Activated CD4-positive, alpha-beta T cell treated with anti-CD3 and anti-CD28 coated beads, Interleukin-2, Interleukin-6, amounts not matched to agents 100 ng/mL and 50 ng/mL, durations not matched to agents 16 hours and 8 hours (primary cell): ENCODE measurements around the gene CARS1.
A peak's percentile ranks its signal among the peaks of the same experiment; 100 is the strongest.

Experiments
- DNase-seq: peaks from one replicate; pipeline ENCODE4 v3.0.0-alpha.2; 2020

Gene CARS1

DNA sequence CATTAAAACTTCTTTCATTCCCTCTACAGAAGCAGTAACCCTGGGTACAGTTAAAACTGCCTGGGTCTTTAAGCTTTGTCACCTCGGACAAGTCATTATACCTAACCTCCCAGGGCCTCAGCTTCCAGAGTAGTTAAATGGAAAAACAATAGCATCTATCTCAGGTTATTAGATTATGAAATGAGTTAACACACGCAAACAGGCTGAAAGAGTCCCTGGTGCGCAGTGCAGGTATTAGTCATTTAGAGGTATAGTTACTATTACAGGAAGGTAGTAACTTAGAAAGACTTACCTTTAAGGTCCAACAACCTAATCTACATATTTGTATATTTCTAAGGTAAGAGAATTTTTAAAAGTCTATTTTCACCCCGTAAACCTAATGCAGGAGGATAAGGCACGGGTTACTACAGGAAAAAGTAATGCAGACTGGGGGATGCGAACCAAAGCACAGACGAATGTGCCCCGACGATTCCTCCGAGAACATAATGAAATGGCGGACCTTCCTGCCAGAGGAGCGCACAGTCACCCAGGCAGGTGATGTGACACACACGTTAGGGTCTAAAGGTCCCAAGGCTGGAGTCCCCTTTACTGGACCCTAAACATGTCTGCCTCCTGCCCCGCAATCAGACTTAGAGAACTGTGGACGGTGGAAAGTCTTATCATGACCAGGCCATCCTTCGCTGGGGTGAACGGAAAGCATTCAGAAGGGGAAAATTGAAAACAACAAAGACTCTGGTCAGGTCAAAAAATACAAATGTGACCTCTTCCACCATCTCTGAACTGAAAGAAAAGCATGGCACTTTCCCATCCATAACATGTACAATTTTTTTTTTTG is 66.4 kb downstream of the CARS1 start:
- DNase-seq = peak; percentile 66

DNA sequence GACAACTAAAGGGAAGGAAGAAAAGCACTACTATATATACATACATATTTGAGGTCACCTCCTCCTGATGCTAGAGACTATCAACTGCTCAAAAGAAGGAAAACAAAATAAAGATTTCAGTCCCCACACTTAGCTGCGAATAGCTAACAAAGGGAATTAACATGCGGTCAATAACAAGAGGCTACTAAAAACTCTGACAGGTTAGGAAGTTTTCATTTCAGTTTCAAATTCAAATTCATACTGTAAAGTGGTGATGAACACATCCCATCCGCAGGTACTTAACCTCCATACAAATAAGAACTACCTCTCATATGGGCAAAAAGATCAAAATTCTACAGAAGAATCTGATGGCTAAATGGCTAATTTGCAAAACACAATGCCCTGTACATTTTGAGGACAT is 67.7 kb downstream of the CARS1 start:
- DNase-seq = peak; percentile 39

DNA sequence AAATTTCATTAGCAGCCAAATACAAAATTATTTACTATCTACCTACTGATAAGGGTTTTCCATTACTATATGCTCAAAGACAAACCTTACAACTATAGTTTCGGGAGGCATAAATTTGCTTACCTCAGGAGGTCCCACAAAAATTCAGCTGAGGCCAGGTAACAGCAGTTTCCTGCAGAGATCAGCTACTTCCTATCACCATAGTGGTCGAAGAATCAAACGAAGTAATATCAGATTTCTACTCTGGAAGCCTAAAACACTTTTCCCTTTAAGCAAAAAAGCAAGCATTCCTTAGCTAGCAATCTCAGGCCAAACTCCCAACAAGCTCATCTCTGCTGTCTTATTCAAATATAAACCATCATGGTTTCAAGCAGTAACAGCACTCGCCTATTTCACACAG is 68.2 kb downstream of the CARS1 start:
- peak; percentile 18 for DNase-seq

DNA sequence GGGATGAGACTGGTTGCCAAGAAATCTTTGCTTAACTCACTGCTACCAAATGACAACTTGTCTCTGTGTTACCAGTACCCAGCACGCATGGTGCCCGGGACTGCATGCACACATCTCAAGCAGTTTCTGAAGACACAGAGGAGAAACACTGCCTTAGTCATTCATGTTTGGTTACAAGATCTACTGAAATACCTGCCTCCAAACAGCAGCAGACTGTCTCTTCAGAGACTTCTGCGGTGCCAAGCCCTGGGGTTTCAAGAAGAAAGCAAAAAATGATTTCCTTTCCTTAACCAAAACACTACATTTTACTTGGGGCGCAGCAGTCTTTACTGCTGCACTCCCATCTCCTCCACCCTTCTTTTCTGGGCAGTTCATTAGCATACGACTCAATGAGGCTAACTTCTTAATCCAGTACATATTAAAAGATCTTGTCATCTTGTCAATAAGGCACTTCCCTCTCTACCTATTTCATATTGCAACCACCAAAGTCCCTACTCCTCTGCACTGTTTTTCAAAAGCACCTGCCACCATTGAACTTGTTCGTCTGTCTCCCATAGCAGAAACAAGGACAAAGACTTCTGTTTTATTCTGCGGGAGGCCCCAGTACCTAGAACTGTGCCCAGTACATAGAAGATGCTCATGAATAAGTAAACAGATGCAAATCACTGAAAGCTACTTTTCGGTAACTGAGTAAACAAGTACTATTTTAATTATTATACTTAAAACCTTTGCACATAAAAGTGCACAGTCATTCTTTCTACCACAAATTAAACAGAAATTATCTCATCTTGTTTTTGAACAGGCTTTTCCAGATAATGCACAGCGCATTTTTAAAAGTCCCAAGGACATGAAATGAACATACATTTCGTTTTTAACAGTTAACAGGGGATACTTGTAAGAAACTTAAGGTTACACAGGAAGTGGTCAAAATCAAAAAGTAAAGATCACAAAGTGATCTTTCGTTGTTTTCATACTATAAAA is 69.1 kb downstream of the CARS1 start:
- DNase-seq = peak; percentile 41

DNA sequence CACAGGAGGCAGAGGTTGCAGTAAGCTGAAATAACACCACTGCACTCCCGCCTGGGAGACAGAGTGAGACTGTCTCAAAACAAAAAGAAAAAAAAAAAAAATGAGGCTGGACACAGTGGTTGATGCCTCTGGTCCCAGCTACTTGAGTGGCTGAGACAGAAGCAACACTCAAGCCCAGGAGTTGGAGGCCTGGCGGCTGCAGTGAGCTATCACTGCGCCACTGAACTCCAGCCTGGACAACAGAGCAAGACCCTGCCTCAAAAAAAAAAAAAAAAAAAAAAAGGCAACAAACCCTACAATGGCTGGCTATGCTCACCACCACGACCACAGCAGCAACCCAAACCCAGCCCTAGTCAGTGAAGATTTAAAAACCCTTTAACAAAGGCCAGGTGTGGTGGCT is 73.3 kb downstream of the CARS1 start:
- no peak for DNase-seq

DNA sequence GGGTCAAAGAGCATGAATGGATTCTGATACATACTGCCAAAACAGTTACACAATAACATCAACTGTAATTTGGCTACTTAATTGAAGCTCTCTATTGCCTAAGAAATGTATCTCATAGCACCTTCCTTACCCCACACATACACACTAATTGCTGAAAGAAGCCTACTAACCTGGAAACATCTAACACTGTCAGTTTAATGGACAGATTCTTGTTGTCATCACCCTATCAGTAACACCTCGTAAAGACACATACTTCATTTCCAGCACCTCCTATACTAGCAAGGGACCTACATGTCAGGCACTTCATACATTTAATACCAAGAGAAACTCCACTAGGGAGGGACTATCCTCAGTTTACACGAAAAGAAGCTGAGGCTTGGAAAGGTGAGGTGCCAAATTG is 75.0 kb downstream of the CARS1 start:
- no peak for DNase-seq

DNA sequence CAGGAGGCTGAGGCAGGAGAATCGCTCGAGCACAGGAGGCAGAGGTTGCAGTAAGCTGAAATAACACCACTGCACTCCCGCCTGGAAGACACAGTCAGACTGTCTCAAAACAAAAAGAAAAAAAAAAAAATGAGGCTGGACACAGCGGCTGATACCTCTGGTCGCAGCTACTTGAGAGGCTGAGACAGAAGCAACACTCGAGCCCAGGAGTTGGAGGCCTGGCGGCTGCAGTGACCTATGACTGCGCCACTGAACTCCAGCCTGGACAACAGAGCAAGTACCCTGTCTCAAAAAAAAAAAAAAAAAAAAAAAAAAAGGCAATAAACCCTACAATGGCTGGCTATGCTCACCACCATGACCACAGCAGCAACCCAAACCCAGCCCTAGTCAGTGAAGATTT is 76.1 kb downstream of the CARS1 start:
- no peak for DNase-seq

DNA sequence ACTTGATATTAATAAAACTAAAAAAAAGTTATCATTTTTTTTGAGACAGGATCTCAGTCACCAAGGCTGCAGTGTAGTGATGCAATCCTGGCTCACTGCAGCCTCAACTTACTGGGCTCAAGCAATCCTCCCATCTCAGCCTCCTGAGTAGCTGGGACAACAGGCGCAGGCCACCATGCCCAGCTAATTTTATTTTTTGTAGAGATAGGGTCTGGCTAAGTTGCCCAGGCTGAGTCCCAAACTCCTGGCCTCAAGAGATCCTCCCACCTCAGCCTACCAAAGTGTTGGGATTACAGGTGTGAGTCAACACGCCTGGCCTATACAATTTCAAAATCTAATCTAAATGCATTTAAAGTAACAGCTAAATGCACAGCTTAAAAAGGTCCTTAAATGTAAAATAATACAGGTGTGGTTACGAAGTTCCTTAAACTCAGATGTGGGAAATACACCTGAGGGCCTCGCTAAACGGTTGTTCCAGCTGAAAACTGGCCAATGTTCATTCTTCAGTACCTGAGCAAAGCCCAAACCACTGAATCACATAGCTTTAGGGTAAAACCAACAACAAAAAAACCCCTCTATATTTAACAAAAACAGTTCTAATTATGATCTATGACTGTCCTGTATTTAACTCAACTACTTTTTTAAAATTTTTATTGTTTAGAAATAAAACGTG is 76.9 kb downstream of the CARS1 start:
- DNase-seq = no peak

DNA sequence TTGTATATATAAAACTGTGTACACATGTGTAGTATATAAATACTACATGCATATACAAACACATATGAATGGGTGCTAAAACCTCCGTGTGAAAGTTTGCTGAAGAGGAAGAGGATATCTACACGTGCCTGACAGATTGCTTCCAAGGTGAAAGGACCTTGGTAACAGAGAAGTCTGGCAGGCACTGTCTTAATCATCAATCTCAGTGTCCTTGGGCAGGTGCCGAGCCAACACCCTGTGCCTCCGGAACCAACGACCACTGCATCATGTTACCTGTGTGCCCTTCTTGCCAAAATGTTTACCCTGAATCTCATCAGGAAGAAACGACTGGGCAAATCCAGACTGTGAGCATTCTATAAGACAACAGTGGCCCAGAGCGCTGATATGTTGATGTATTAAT is 80.1 kb downstream of the CARS1 start:
- no peak for DNase-seq

DNA sequence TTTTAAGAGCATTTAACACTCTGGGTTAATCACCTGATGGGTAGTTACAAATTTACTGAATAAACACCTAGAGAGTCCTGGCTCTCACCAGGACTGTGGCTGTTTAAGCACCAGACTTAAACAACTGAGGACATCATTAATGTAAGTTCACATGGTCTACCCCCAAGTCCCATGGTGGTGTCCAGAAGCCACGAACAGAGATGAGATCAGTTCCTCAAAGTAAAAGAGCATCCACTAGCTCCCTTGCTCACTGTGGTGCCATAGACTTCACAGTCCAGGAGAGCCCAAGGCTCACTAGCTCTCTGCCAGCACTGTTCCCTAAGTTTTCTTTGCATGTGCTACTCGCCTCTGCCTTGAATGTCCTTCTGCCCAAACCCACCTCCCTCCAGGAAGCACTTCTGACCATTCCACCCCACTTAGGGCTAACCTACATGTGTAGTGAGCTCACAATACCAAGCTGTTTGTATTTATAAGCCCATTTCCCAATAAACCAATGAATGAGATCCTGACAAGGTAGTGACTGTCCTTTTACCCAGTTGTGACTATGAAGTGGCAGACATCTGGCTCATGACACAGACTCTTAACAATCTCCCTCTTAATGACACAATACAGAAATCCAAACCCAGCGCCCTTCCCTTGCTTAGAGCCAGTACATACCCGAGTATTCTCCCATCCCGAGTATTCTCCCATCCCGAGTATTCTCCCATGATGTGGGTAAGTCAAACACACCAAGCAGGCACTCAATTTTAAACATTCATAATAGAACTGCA is 80.7 kb downstream of the CARS1 start:
- no peak for DNase-seq

DNA sequence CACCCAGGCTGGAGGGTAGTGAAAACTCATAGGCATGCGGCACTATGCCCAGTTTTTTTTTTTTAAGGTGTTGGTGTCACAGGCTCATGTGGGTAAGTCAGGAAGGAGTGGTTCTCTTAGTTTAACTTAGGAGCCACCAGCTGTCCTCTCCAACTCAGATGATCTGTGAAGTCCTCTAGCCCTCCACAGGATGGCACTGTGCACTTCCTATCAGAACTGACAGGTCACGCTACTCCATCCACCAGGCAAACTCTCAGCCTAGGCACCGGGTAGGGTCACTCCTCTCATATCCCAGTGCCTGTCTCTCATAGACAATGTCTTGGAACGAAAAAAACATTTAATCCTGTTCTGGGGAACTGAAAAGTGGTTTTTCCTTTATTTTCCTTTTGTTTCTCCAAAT is 81.6 kb downstream of the CARS1 start:
- peak; percentile 51 for DNase-seq

DNA sequence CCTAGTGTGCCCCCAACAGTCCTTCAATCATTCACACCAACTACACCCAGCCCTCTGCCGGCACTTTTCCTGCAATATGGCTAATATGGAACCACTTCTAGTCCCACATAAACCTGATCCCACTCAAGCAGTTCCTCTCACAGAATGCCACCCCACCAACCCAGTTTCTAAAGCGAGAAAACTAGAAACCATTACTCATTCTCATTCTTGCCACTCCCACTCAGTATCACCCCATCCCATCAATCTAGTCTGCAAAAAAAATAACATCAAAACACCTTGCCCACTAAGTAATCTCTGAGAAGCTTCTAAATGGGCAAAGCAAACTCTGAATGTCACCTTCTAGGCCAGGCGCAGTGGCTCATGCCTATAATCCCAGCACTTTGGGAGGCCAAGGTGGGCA is 83.0 kb downstream of the CARS1 start:
- DNase-seq = no peak

DNA sequence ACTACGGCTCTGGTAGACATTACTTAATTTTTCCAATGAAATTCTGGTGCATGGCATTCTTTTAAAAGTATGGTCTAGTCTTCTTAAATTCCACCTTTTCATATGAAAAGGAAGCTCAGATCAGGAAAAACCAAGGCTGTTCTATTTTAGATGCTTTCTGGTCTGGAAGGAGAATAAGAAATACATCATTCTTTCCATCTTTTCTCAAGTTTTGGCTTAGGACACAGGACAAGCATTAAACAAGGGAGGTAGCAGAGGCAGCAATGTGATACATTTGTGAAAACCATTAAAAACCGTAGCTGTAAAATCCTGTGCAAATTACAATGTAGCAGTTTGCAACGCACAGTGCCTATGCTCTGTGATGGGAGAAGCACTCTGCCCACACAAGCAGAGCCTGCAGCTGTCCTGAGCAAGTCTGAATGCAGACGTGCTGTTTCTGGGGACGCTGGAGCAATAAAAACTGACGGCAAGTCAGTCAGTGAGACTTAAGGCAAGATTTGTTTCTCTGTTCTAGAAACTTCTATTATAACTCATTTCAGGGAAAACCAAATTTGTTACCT is 88.8 kb downstream of the CARS1 start:
- no peak for DNase-seq

DNA sequence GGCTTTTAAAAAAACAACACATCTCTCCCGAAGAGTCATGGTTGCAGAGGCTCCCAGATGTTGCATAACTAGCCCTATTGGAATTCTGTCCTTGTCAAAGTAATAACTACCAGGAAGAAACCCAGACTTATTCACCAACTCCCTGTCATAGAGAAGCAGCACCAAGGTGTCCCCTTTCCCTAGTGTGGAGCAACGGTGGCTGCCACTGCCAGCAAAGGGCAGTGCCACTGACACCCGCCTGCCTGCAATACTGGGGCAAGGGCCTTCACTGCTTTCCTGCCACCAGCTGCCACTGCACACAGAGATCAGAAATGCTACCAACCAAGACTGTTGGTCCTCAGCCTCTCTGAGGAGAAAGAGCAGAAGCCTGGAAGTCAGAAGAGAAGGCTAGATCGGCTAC is 92.4 kb downstream of the CARS1 start:
- no peak for DNase-seq

DNA sequence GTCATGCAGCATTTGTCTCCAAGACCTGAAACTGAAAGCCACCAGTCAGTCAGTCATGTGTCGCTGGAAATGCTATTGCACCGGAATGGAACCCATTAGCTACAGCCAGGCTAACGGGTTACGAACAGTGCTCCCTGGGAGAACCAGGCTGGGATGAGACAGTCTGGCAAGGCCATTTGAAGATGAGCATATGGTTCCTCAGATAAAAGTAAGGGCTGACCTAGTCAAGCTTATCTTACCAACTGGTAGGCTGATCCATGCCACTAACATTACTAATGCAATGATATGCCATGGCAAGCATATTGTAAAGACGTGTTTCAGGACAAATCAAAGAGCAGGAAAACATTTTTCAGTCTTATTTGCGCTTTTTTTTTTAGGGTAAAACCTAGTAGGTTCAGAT is 93.5 kb downstream of the CARS1 start:
- no peak for DNase-seq

DNA sequence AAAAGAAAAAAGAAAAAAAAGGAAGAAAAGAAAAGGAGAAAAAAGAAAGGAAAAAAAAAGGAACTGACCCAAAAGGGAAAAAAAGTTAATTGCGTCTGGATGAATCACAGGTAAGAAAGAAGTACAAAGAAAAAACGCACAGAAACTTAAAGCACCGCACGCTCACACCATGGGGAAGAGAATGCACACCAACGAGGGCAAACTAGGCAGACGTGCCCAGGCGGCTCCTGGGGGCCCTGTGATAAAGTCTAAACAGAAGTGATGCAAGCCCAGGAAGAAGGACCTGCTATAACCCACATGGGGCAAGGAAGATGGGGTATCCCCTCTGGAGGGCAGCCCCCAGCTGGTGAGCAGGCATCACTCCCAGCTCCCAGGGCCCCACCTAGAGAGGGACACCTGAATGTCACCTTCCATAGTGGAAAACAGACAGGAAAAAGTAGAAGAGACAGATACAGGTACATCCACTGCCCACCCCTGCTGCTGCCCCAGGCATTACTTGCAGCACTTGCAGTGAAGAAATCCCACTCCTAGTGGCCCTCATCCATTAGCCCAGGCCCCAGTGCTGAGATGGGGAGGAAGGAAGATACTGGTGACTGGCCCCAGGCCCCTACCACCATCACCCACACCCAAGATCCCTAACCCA is 94.0 kb downstream of the CARS1 start:
- no peak for DNase-seq

DNA sequence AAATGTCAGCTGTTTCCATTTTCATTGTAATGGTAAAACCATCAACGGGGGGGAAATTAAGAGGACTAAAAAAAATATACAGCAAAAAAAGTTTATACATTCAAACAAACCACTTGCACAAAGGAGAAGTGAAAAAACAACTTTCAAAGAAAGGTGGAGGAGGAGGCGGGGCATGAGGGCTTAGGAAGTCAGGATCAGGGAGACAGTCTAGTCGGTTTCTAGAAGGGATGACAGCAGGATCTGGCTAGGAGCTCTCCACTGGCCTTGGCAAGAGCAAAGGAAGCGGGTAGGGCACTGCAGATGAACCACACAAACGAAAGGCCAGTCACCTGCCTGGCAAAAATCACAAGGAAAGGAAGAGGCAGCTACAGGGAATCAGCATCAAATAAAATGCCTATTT is 96.1 kb downstream of the CARS1 start:
- no peak for DNase-seq

DNA sequence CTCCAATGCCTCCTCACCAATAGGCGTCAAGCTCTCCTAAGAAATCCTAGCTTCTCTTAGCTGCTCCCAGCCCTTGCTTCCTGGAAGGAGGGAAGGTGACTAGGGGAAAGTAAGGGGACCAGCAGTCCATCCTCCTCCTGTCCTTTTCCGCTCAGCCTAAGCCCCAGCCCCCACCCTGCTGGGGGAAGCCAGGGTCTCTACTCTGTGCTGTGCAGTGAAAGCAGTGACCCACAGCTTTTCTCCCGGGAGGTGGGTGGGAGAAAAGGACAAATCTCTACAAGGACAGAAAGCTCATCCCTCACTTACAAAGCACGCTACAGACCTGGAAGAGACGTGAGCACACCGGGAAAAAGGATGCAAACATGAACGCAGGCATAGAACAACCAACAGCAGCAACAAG is 97.1 kb downstream of the CARS1 start:
- no peak for DNase-seq

DNA sequence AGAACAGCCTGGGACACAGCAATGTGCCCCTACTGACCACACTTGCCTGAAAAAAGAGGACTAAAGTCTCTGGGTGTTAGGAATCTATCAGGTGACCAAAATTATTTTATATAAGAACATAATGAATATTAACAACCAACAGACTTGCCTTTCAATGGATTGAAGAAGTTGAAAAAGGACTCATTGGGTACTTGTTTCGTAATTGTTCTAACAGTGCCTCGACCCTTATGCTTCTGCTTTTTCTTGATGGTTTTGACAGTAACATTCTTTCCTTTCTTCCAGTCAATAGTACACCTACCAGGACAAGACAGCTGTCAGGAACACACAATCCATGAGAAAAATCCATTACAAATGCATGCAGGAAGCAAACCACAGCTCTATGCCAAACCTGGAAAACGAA is 99.0 kb downstream of the CARS1 start:
- no peak for DNase-seq

DNA sequence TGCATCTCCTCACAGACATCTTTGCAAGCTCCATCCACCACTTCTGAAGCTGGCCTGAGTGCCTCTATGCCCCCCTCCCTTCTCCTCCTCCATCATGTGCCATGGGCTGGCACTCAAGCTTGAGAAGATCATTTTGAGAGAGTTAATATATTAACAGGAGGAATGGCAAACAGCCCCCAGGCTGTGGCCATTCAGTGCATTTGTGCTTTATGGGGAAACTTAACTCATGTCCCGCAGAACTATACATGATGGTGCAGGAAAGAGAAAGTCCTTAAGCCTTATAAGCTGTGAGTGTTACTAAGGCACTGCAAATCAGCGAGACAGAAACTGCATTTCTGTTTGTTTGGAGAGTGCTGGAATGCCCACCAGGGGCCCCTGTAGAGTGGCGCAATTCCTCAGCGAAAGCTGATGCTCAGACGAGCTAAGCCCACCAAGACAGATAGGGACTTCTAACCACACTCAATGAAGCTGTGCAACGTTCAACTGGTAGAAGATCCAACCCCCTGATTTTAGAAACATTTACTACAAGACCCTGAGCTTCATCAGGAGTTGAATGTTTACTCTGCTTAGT is 101.2 kb downstream of the CARS1 start:
- no peak for DNase-seq

DNA sequence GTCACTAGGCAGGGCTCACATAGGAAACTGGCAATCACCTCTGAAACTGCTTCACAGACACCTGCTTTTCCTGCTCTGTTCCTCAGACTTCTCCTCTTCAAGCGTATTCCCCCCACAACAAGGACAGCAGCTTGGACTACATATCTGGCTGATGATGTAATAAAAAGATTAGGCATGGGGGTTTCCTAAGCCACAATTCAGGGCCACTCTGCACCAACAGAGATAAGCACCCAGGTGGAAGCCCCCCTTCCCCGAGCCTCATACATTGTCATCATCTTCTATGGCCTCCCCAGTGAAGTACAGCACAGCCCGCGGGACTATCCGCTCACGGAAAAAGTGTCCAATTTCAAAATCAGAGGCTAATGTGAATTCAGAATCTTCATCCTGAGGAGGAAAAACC is 103.0 kb downstream of the CARS1 start:
- DNase-seq = no peak
